ENCODE measurements around the gene SGCD.

Gene SGCD

DNA sequence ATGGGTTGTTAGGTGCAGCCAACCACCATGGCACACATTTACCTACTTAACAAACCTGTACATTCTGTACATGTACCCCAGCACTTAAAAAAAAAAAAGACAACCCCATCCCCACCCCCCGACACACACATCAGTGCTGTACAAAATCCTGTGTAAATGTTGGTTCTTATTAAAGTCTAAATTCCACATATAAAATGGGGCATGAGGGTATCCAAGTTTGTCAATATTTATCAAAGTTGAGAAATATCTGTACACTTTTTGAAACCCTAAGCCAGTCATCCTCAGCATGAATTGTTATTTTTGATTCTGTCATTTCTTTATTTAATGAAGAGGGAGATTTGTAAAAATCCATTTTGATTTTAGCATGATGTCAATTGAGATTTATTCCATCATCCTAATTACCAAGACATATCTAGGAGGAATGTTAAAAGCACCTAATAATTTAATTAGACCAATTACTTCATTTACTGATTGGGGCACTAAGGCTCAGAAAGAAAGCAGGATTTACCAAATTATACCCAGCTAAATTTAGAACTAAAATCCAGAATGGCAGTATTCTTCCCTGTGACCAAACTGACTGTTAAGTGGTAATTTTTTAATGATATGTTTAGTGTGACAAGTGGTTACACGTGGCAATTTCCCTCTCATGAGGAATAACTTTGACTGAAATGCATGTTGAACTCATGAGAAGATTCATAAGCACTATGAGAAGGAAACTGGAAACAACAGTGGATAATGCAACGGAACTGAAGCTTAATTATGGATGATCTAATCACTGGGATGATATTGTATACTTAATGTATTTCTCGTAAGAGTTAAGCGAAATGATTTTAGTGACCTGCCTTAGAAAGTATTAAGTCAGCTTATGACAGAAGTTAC, 195.9 kb downstream of the SGCD start:
- no peak for DNase-seq

DNA sequence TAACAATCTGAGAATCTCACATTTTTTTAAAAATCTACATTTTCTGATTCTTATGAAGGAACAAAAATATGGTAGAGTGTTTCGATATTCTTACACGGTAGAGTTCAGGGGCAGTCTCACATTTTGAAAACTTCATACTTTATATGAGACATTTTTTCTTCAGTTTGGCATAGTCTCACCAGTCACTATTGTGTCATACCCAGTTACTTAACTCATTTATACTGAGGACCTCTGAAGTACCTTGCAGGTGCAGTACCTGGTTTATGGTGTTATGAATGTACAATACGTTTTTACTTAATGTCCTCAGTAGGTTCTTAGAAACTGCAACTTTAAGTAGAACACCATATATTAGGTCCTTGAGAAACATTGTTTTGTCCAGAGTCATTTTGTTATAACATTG, 196.6 kb downstream of the SGCD start:
- DNase-seq = no peak

DNA sequence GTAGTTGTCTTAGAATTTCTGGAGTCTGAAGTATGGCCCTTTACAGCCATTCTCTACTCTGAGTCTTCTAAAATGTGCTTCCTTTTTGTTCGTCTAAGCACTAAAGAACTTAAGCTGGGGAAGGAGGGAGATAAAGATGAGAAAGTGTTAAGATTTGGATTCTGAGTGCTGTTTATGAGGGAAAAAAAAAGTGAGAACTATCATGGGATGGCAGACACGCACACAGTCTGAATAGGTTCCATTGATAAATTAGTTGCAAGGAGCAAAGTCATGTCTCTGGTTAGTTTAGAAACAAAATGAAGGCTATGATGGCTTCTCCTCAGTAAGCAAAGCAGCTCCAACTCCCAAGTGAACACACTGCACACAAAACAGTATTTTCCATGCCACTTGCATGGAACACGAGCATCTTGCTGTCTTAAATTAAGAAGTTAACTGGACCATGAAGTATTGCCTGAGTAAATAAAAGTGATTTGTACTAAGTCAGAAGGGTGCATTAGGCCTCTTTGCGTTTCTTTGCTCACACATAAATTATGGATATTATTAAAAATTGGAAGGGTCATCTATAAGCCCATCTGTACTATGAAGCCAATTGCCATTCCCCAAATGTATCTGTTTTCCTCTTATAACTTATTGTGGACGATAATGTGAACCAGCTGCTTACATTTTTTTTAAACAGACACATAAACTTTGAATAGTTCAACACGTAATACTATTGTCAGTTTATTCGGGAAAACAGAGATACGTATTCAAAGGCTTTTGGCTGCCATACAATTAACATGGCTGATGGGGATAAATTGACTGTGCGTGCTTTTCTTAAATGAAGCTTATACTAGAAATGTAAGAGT, 199.3 kb downstream of the SGCD start:
- no peak for DNase-seq

DNA sequence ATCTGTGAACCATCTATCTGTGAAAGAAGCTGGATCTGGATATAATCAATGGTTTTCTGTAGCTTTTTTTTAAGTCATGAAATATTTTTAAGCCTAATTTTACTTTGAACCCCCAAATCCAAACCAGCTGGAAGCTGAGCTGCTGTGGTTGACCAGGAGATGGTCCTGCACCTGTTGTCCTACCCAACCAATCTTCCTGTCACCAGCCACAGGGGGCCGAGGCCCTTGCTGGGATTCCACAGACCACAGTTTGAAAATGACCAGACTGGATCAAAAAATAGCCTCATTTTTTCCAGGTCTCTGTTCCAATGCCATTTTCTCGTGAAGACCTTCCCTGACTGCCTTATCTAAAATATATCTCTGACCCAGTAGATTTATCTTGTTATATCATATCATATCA, 200.6 kb downstream of the SGCD start:
- no peak for DNase-seq

DNA sequence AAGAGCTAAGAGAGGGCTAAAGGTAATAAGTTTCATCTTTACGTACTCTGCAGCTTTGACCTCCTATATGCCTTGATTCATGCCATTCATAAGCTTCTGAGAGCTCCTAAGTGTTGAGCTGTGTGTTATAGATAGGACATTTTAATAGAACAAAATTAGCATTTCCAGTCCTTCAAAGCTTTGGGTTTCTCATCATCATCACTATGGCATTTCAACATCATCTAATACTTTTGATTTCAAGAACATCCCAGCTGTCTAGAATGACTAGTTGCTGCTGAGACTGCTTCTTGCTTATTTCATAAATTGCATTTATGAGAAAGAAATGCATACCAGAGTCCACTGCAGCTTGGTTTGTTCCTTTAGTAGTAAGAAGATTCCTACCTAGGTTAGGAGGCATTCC, 201.7 kb downstream of the SGCD start:
- no peak for DNase-seq

DNA sequence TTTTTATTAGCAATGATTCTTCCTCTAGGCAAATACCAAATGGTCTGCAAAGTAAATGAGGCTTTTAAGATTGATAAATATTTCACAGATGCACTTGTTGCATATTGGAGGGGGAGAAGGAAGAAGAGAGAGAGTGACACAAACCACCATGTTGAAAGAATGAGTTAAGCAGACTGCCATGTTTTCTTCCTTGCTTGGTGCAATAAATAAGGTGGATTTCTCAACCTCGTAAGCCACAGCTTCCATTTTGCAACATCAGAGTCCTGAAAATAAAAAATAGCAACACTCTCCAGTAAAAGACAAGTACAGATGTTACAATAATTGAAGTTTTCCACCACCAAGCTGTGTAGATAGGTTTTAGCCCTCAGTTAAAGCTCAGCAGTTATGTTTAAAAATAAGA, 202.9 kb downstream of the SGCD start:
- DNase-seq = no peak

DNA sequence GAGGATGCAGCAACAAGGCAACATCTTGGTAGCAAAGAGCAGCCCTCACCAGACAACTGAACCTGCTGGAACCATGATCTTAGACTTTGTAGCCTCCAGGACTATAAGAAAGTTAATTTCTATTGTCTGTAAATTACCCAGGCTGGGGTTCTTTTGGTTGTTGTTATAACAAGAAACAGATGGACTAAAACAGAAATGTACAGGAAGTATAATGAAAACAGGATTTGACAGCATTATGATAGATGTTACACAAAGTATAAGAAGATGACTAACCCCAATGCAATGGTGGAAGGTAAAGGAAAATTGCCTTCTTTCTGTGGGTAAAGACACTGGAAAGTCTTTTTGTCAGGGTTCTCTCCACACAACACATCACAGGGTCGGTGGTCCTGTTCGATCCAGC, 204.2 kb downstream of the SGCD start:
- no peak for DNase-seq

DNA sequence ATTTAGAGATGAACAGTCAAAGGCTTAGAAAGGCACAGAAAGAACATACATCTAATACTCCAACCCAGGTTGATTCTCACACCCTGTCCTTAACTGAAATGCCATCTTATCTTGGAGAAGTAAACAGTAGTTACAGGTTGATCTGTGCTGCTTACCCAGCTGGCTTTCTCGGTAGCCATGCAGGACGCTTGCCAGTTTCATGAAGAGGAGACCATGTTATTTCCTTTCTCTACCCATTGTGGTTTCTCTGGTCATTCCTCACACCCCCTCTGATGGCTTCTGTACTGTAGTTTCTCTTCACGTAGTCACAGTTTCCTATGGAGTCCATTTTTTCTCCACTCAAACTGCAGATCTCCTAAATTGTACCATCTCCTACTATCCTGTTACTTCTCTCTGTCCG, 206.0 kb downstream of the SGCD start:
- no peak for DNase-seq

DNA sequence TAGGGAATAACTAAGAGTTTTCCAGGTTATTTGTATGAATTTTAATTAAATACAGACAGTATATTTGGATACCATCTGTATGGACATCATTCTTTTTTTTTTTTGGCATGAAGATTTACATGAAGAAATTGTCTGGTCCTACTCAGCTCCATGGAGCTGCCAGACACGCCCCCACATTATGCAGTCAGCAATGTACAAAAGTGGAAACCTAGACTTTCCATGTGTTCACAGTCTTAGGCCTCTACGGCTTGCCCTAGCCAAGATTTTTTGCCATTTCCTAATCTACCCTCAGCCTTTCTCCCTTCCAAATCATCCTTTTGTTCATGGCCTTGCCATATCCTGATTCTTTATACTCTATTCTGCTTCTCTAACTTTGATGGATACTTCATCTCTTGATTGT, 207.1 kb downstream of the SGCD start:
- no peak for DNase-seq

DNA sequence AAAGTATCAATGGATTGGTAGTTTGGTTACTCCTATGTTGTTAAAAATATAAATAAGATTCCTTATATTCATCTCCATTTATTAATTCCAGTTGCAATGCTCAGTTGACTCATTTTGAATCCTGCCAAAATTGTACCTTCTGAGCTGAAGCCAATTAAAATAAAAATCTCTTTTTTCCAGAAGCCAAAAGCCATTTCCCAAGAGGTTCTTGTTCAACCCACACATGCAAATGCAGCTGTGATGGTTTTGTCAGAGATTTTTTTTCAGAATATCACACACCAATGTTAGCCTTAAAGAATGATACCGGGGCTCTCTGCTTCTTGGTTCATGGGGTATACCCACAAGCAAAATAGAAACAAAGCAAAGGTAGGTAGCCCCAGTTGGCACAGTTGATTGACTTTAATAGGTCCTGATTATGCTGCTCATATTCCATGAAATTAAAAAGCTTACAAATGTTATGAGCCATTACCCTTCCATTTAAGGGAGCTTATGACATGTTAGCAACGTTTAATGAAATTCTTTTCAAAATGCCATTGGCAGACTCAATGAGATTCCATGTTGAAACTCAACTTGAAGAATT, 208.0 kb downstream of the SGCD start:
- DNase-seq = no peak

DNA sequence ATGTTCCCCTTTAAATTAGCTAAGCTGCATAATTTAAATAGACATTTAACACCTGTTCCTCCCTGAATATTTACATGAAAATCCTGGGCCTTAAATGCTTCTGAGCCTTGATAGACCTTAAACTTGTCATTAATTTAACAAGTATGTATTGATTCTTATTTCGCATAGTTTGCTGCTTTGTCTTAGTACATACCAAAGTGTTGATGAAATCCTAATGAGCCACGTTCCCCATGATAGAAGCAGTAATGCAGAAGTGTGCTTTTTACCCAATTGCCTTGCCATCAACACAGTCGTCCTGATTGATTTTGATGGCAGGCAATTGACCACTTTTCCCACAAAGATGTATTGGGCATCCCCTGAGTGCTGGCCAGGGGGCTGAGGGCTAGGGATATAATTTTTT, 213.5 kb downstream of the SGCD start:
- no peak for DNase-seq

DNA sequence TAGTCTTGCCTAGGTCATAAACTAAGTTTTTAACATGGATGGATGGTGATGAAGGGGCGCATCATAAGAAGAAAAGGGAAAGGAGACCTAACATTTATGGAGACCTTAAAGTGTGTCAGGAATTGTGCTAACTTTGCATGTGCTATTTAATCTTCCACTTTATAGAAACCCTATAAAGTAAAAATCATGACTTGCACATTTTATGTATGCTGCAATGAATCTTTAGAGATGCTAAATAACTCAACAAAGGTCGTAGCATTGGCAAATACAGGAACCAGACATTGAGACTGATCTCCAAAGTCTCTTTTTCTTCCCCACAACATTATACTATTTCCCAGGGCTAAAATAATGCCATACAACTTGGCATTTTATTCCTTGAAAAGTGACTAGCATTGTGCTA, 214.6 kb downstream of the SGCD start:
- no peak for DNase-seq

DNA sequence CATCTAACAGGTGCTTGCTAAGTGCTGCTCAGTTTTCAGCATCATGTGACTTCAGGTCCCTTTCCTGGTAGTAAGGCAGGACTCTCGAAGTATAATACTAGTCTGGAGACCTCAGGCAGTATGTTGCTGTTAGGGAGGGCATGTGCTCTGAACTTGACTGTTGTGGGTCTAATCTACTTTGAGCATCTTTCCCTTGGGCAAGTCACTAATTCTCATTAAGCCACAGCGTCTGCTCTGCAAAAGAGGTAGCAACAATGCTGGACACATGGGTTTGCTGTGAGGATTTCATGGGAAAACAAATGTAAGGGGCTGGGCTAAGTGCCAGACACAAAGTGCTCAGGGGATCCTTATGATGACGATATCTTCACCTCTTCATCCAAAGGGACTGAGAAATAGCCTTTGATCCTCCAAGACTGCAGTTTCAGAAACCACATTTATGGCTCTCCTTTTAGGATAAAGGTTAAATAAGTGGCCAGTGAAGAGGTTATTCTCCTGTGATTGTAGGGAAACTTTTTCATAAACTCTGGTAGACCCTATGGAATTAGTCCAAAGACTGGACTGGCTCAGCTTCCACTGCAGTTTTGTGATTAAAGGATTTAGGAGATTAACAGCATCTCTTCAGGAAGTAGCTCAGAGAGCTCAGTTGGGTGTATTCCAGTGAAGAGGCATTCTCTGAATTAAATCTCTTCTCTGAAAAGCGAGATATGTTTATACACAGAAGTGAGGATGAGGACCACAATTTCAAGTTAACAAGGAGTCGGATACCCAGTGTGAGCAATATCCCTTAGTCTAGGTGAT, 216.6 kb downstream of the SGCD start:
- DNase-seq = no peak

DNA sequence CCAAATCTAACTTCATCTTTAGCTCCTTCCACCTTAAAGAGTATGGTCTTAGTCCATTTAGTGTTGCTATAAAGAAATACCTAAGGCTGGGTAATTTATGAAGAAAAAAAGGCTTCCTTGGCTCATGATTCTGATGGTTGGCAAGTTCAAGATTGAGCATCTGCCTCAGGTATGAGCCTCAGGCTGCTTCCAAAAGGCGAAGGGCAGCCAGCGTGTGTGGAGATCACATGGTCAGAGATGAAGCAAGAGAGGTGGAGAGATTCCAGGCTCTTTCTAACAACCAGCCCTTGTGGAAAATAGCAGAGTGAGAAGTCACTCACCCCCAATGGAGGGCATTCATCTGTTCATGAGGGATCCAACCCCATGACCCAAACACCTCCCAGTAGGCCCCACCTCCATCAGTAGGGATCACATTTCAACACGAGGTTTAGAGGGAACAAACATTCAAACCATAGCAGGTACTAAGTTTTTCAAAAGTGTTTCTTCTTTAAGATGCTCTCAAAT, 225.9 kb downstream of the SGCD start:
- DNase-seq = no peak

DNA sequence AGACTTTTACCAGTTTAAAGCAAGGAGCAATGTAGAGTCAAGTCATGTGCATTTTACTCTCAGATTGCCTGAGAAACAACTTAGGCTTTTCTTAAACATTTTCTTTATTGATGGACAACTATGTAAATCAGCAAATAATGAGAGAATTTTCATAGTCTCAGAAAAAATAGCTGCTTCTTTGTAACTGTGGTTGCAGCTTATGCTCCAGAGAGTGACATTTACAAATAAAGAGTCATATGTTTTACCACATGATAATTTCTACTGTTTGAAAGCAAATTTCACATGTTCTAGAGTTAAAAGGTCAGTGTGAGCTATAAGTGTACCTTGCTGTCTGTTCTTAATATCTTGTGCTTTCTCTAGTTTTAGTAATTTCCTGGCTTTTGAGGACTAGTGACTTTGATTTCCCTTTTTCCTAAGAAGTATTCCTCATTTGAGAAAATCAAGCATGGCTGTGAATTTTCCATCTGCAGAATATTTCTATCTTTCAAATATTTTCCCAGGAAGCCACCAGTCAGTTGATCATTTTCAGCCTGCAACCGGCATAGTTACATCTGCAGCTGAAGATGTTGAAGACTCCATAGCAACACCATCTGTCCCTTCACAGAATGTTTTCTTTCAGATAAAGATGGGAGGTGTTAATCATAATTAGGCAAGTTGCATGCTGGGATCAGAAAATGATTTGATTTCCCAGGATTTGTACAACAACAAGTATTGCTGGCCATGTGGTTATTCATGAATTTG, 229.9 kb downstream of the SGCD start:
- DNase-seq = no peak

DNA sequence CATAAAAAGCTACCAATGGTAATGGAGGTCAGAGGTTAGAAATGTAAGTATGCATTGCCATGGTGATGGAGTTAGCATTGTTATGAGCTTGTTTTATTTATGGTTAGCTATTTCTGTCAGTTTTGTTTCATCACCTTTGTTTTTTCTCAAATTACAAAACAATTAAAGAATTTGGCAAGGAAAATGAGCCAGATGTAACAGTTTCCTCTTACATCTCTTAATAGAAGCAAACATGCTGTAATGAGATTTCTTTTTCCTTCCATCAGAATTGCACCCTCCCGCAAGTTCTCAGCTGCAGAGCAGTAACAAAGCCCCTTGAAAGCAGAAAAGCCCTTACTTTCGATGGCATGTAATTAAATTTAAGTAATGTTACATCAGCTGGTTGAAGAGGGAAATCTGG, 233.0 kb downstream of the SGCD start:
- no peak for DNase-seq

DNA sequence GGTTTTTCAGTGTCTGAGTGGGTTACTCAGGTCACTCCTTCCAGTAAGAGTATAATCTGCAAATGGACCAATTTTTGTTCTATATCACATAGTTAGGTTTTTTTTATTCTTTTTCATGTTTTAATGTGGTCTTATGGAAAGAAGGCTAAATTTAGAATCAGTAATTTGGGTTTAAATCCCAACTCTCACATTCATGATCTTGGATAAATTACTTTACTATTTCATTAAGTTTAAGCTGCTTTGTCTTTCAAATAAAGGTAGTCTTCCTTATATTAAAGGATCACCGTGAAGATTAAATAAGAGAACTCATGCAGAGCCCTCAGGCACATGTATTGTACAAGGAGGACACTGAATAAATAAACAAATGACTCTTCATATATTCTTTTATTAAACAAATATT, 234.7 kb downstream of the SGCD start:
- DNase-seq = no peak

DNA sequence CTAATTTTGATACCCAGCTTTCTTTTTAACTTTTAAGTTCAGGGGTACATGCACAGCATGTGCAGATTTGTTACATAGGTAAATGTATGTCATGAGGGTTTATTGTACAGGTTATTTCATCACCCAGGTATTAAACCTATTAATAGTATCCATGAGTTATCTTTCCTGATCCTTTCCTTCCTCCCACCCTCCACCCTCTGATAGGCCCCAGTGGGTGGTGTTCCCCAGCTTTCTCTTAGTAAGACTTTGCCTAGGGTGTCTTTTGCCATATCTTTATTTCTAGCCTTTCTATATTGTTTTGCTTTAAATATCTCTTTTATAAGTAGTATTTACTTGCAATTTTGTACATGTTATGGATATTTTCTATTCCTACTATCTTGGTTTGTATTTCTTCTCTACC, 243.7 kb downstream of the SGCD start:
- no peak for DNase-seq

DNA sequence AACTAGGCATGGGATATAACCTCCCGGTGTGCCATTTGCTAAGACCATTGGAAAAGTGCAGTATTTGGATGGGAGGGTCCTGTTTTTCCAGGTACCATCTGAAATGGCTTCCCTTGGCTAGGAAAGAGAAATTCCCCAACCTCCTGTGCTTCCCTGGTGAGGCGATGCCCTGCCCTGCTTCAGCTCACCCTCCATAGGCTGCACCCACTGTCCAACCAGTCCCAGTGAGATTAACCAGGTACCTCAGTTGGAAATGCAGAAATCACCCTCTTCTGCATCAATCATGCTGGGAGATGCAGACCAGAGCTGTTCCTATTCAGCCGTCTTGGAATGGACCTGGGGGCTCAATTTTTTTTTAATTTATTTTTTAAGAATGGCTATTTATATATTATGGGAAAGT, 254.8 kb downstream of the SGCD start:
- no peak for DNase-seq

DNA sequence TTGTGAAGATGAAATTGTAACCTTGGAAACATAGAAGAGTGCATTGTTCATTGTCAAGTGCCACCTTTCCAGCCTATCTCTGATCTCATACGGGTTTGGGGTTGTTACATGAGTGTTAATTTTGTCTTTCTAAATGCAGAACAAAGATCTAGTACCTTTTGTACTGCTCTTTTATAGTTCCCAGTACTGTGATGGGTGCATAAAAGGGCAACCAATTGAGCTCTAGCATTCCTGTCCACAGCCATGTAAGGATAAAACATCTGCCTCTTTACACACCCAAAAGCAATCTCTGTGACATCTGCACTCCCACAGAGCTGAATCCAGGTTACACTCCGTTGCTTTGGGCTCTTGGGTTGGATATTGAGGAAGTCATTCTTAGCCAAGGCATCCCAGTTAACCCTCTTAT, 255.2 kb downstream of the SGCD start:
- no peak for DNase-seq

DNA sequence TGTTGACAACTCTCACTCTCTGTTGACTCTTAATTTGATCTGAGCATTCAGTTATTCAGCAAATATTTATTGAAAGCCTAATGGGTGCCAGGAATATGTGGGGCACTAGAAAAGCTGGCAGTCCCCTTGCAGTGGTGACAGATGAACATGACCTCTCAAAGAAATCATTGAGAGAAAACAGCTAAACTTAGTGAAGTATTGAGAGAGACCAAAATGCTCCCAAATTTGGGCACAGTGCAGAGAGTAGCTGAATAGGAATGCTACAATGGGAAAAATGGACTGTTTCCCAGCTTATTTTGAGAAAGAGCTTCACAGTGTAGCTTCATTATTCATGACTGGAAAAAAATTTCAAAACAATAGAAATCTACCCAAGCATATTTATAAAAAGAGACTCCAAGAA, 257.9 kb downstream of the SGCD start:
- DNase-seq = no peak

DNA sequence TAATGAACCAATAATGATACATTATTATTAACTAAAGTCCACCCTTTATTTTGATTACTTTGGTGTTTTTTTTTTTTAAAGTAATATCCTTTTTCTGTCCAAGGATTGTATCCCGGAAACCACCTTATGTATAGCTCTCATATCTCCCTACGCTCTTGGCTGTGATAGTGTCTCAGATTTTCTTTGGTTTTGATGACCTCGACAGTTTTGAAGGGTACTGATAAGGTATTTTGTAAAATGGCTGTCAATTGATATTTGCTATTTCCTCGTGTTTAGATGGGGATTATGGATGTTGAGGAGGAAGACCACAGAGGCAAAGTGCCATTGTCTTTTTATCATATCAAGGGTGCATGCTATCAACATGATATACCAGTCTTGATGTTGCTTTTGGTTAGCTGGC, 259.0 kb downstream of the SGCD start:
- no peak for DNase-seq

All from CD4-positive, alpha-beta T cell treated with Interleukin-4 for 1 hour (primary cell).